Large intestine (tissue), 3 donors: Measurements from ENCODE around the gene LOC128125822.
"Not testable (repeated sequence)": the region's sequence is repeated elsewhere in the genome, so short reads cannot be mapped to it uniquely, and the experiment has no call there.

ENCODE experiments used
- DNase-seq, 2 donors: peaks; one replicate each; pipeline versions ENCODE4 v3.0.0 to v3.0.0-alpha.2; 2013
- H3K27ac ChIP-seq: one replicate; pipeline ENCODE4 v1.5.1; 2013; ENCODE audit warnings: low read length
- H3K27me3 ChIP-seq: 2 replicates; pipeline ENCODE4 v1.6.1; 2013; ENCODE audit warnings: low read length; ENCODE audit not compliant: control insufficient read depth, insufficient read depth
- H3K36me3 ChIP-seq: 2 replicates; pipeline ENCODE4 v1.6.1; 2013; ENCODE audit warnings: low read length; ENCODE audit not compliant: control insufficient read depth, insufficient read depth
- H3K4me1 ChIP-seq: one replicate; pipeline ENCODE4 v1.6.1; 2013; ENCODE audit warnings: low read length; ENCODE audit not compliant: control insufficient read depth, insufficient read depth
- H3K4me3 ChIP-seq: one replicate; pipeline ENCODE4 v1.5.1; 2013; ENCODE audit warnings: low read length
- H3K9me3 ChIP-seq: one replicate; pipeline ENCODE4 v1.6.1; 2013; ENCODE audit warnings: mild to moderate bottlenecking, low read depth, low read length, moderate library complexity; ENCODE audit not compliant: control insufficient read depth
- WGBS: methylation state at CpG from one replicate; pipeline ENCODE4 v1.1.5; 2013; ENCODE audit warnings: low lambda C conversion rate; ENCODE audit not compliant: insufficient coverage; 5-methylcytosine and 5-hydroxymethylcytosine counted together

The LOC128125822 gene

GRCh38 chr6:63572044-63572746, at the start of gene LOC128125822, which contains the start of gene PTP4A1:
Gene LOC128125822 (plus strand): TSS chr6:63572480.
Gene PTP4A1 (plus strand): TSS chr6:63572480. CDS start chr6:63576881, 4,401 bp downstream.
- H3K4me3 ChIP-seq, result peak within 1 kb of the TSS; percentile 94
- no peaks in the 10 kb centered on the region for H3K9me3 ChIP-seq
- no peaks in the 10 kb centered on the region for H3K27me3 ChIP-seq
- H3K27ac ChIP-seq, result peak within 1 kb of the TSS; percentile 100
- WGBS, result 0% methylated on average over 2 of the region's 73 CpGs
- DNase-seq, result peak; percentile 98 to 99
- H3K36me3 ChIP-seq, result peaks cover 11% of the 10 kb centered on the region
- peaks cover 21% of the 10 kb centered on the region for H3K4me1 ChIP-seq

- not testable (repeated sequence) for DNase-seq, H3K27me3 ChIP-seq
- WGBS, result 60% methylated on average over 1 of the region's 7 CpGs
Observed at GRCh38 chr6:63522911-63523287, 49.4 kb upstream of the LOC128125822 start.

GRCh38 chr6:63523630-63524029, 48.6 kb upstream of the LOC128125822 start:
- H3K27ac ChIP-seq, result no peak overlapping the region
- no peak overlapping the region for H3K4me3 ChIP-seq
- no peak for DNase-seq
- H3K9me3 ChIP-seq, result no peaks in the 10 kb centered on the region
- H3K36me3 ChIP-seq, result no peaks in the 10 kb centered on the region
- no peaks in the 10 kb centered on the region for H3K27me3 ChIP-seq
- WGBS, result 100% methylated on average over 2 of the region's 4 CpGs
- peaks cover 4% of the 10 kb centered on the region for H3K4me1 ChIP-seq

More at GRCh38 chr6:63522911-63523287, 49.4 kb upstream of the LOC128125822 start:
- H3K27ac ChIP-seq, H3K4me3 ChIP-seq, H3K36me3 ChIP-seq, H3K4me1 ChIP-seq, H3K9me3 ChIP-seq: not testable (repeated sequence)

GRCh38 chr6:63525186-63525878, 46.9 kb upstream of the LOC128125822 start:
- H3K9me3 ChIP-seq, result no peaks in the 10 kb centered on the region
- no peaks in the 10 kb centered on the region for H3K27me3 ChIP-seq
- no peak for DNase-seq
- no peak overlapping the region for H3K27ac ChIP-seq
- no peak overlapping the region for H3K4me3 ChIP-seq
- 100% methylated on average over 1 of the region's 7 CpGs for WGBS
- no peaks in the 10 kb centered on the region for H3K36me3 ChIP-seq
- H3K4me1 ChIP-seq, result peaks cover 4% of the 10 kb centered on the region

GRCh38 chr6:63526931-63527330, 45.3 kb upstream of the LOC128125822 start:
- H3K4me3 ChIP-seq, result no peak overlapping the region
- peaks cover under 1% of the 10 kb centered on the region for H3K4me1 ChIP-seq
- no peaks in the 10 kb centered on the region for H3K27me3 ChIP-seq
- H3K9me3 ChIP-seq, result no peaks in the 10 kb centered on the region
- no peak for DNase-seq
- H3K36me3 ChIP-seq, result no peaks in the 10 kb centered on the region
- no peak overlapping the region for H3K27ac ChIP-seq

GRCh38 chr6:63527658-63528514, 44.4 kb upstream of the LOC128125822 start:
- Histone ChIP-seq H3K27me3 (no peaks in the 10 kb centered on the region), H3K36me3 (no peaks in the 10 kb centered on the region), H3K27ac (peak overlapping the region; percentile 41), H3K9me3 (no peaks in the 10 kb centered on the region), H3K4me1 (no peaks in the 10 kb centered on the region), H3K4me3 (no peak overlapping the region)
- WGBS, result no CpG with 5 or more reads among the region's 6 CpGs
- DNase-seq, result peak; percentile 75 to 86

GRCh38 chr6:63529498-63529897, 42.8 kb upstream of the LOC128125822 start:
- Histone ChIP-seq H3K4me3 (no peak overlapping the region), H3K27ac (no peak overlapping the region), H3K9me3 (no peaks in the 10 kb centered on the region), H3K36me3 (no peaks in the 10 kb centered on the region), H3K4me1 (no peaks in the 10 kb centered on the region), H3K27me3 (no peaks in the 10 kb centered on the region)
- WGBS, result 80% methylated on average over 1 of the region's 4 CpGs
- DNase-seq, result no peak

- Histone ChIP-seq H3K9me3 (no peaks in the 10 kb centered on the region), H3K36me3 (no peaks in the 10 kb centered on the region), H3K4me3 (no peak overlapping the region), H3K27ac (no peak overlapping the region), H3K4me1 (no peaks in the 10 kb centered on the region), H3K27me3 (no peaks in the 10 kb centered on the region)
- WGBS, result no CpG with 5 or more reads among the region's 3 CpGs
- no peak for DNase-seq
Observed at GRCh38 chr6:63530182-63530581, 42.1 kb upstream of the LOC128125822 start.

- H3K9me3 ChIP-seq, result no peaks in the 10 kb centered on the region
- no peak overlapping the region for H3K4me3 ChIP-seq
- H3K27ac ChIP-seq, result no peak overlapping the region
- no peaks in the 10 kb centered on the region for H3K27me3 ChIP-seq
- WGBS, result no CpG with 5 or more reads among the region's 1 CpG
- H3K4me1 ChIP-seq, result no peaks in the 10 kb centered on the region
- H3K36me3 ChIP-seq, result no peaks in the 10 kb centered on the region
- no peak for DNase-seq
Observed at GRCh38 chr6:63530991-63531390, 41.3 kb upstream of the LOC128125822 start.

- H3K4me3 ChIP-seq, result no peak overlapping the region
- no peaks in the 10 kb centered on the region for H3K9me3 ChIP-seq
- no peaks in the 10 kb centered on the region for H3K36me3 ChIP-seq
- H3K4me1 ChIP-seq, result no peaks in the 10 kb centered on the region
- no peak overlapping the region for H3K27ac ChIP-seq
- no peaks in the 10 kb centered on the region for H3K27me3 ChIP-seq
- DNase-seq, result no peak
- no CpG with 5 or more reads among the region's 3 CpGs for WGBS
Observed at GRCh38 chr6:63533026-63533425, 39.3 kb upstream of the LOC128125822 start.
